ENCODE data around the gene PCSK2. TPM values are rescaled to one million over a fixed set of nuclear protein-coding genes. Genes with fewer than 3 reads are reported as not detected.

The PCSK2 gene
- total RNA-seq, 1 experiment from 2014 or later, result not detected

DNA sequence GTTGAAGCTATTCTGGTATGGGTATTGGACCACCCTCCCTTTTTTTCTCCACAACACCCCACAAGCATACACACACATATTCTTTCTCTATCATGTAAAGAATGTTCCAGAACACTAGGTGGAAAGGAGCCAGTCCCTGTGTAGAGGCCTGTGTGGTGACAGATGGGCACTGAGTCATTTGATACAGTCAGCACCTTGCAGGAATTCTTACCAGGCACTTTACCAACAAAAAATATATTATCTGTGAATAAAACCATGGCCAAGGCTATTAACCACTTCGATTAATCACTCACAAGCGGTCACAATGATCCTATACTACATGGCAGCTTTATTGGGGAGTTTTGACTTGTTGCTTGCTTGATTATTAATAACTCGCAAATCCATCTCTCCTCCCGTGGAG, 154.9 kb downstream of the PCSK2 start:
- H3K4me1 Mint-ChIP-seq (ENCODE audit: insufficient read depth, unreplicated experiment), result no peaks in the 10 kb centered on the region
- H3K4me3 Mint-ChIP-seq (ENCODE audit: unreplicated experiment), result no peak overlapping the region
- no peaks in the 10 kb centered on the region for H3K9me3 Mint-ChIP-seq (ENCODE audit: unreplicated experiment)
- no peak overlapping the region for H3K27ac Mint-ChIP-seq (ENCODE audit: low read depth, unreplicated experiment)
- no TSS peak for BruUV-seq (replicated peaks)
- POLR2A ChIA-PET, result interaction anchor here (0.7 to 1.0 kb wide), 2 partner anchors 11 to 39 kb away, joined by 3 read pairs; no protein-coding TSS in a partner anchor
- peaks cover 32% of the 10 kb centered on the region for H3K27me3 Mint-ChIP-seq (ENCODE audit: insufficient read depth, unreplicated experiment)
- CTCF ChIA-PET, result no interaction called here
- intact Hi-C loops (cut with micrococcal nuclease), result no loop called here
- H3K36me3 Mint-ChIP-seq (ENCODE audit: insufficient read depth, unreplicated experiment), result no peaks in the 10 kb centered on the region
- DNase-seq (ENCODE audit: unreplicated experiment), result no peak
- TF ChIP-seq, protein P1, sequence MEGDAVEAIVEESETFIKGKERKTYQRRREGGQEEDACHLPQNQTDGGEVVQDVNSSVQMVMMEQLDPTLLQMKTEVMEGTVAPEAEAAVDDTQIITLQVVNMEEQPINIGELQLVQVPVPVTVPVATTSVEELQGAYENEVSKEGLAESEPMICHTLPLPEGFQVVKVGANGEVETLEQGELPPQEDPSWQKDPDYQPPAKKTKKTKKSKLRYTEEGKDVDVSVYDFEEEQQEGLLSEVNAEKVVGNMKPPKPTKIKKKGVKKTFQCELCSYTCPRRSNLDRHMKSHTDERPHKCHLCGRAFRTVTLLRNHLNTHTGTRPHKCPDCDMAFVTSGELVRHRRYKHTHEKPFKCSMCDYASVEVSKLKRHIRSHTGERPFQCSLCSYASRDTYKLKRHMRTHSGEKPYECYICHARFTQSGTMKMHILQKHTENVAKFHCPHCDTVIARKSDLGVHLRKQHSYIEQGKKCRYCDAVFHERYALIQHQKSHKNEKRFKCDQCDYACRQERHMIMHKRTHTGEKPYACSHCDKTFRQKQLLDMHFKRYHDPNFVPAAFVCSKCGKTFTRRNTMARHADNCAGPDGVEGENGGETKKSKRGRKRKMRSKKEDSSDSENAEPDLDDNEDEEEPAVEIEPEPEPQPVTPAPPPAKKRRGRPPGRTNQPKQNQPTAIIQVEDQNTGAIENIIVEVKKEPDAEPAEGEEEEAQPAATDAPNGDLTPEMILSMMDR (IDR thresholded peaks at IDR 0.05; ENCODE audit: unreplicated experiment), result no peak

DNA sequence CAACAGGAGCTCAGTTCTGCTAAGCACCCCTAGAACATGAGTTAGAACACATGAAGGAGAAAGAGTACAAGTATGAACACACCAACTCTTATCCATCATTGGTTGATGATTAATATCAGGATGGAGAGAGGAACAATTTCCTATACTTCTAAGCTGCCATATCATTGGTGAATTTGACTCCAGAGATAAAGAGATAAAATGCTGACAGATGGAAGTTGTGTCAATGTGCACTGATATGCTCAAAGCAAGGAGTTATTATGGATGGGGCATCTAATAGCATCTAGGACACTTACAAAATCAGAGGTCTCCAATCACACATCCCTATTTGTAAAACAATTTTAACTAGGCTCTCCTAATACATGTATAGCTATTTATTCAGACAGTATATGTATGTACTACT, 159.0 kb downstream of the PCSK2 start:
- intact Hi-C loops (cut with micrococcal nuclease), result no loop called here
- ChIA-PET POLR2A (interaction anchor here (0.7 kb wide), 1 partner anchor 1275 kb away, joined by 3 read pairs; no protein-coding TSS in a partner anchor), CTCF (interaction anchor here (1.4 to 1.6 kb wide), 2 partner anchors 582 to 584 kb away, joined by 3 to 6 read pairs; no protein-coding TSS in a partner anchor)
- Mint-ChIP-seq H3K27ac (ENCODE audit: low read depth, unreplicated experiment) (no peak overlapping the region), H3K36me3 (ENCODE audit: insufficient read depth, unreplicated experiment) (no peaks in the 10 kb centered on the region), H3K4me3 (ENCODE audit: unreplicated experiment) (no peak overlapping the region), H3K27me3 (ENCODE audit: insufficient read depth, unreplicated experiment) (peaks cover 68% of the 10 kb centered on the region), H3K4me1 (ENCODE audit: insufficient read depth, unreplicated experiment) (no peaks in the 10 kb centered on the region), H3K9me3 (ENCODE audit: unreplicated experiment) (no peaks in the 10 kb centered on the region)
- no peak for DNase-seq (ENCODE audit: unreplicated experiment)
- no TSS peak for BruUV-seq (replicated peaks)
- TF ChIP-seq, protein P1 (IDR thresholded peaks at IDR 0.05; ENCODE audit: unreplicated experiment), result no peak

DNA sequence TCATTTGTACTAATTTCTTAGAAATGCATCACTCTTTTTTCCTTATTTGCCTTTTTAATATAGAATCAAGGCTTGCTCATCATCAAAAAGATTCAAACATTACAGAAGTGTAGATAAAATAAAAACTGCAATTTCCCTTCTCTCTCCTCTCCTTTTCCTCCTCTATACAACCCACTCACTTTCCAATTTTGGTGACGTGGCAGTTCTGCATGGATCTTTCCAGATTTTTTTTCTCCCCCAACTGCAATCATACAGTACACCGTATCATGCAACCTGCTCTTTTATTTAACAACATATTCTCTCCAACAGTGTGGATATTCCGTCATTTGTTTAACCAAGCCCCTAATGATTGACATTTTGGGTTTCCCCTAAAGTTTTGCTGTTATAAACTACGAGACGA, 163.8 kb downstream of the PCSK2 start:
- Mint-ChIP-seq H3K36me3 (ENCODE audit: insufficient read depth, unreplicated experiment) (no peaks in the 10 kb centered on the region), H3K4me1 (ENCODE audit: insufficient read depth, unreplicated experiment) (no peaks in the 10 kb centered on the region), H3K27ac (ENCODE audit: low read depth, unreplicated experiment) (no peak overlapping the region), H3K9me3 (ENCODE audit: unreplicated experiment) (no peaks in the 10 kb centered on the region), H3K27me3 (ENCODE audit: insufficient read depth, unreplicated experiment) (peaks cover 80% of the 10 kb centered on the region), H3K4me3 (ENCODE audit: unreplicated experiment) (no peak overlapping the region)
- intact Hi-C loops (cut with micrococcal nuclease), result no loop called here
- TF ChIP-seq, protein P1 (IDR thresholded peaks at IDR 0.05; ENCODE audit: unreplicated experiment), result no peak
- CTCF ChIA-PET, result no interaction called here
- no TSS peak for BruUV-seq (replicated peaks)
- no peak for DNase-seq (ENCODE audit: unreplicated experiment)
- POLR2A ChIA-PET, result no interaction called here

DNA sequence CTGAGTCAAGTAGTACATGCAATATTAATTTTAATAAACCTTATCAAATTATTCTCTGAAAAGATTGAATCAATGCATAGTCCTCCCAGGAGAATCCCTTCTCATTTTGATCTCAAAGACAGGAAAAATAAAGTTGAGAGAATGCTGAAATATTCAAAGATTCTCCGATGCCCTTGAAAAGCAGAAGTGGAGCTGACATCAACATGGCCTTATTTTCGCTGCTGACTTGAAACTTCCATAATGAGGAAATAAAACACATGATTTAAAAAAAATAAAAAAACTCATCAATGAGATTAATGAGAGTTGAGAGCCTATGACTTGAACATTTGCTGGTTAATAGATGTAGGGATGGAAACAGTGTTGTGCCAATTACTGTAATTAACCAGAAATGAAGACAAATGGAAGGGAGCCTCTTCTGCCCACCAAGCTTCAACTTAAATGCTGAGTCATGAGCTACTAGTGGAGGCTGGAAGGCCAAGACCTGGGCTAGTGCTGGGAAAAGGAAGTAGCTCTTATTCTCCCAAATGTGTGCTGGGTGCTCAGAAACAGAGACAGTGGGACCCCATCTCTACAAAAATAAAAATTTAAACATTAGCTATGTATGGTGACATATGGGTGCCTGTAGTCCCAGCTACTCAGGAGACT, 164.4 kb downstream of the PCSK2 start:
- TF ChIP-seq, protein P1 (IDR thresholded peaks at IDR 0.05; ENCODE audit: unreplicated experiment), result no peak
- ChIA-PET POLR2A (no interaction called here), CTCF (interaction anchor here (1.5 kb wide), 1 partner anchor 40 kb away, joined by 4 read pairs; no protein-coding TSS in a partner anchor)
- Mint-ChIP-seq H3K4me1 (ENCODE audit: insufficient read depth, unreplicated experiment) (no peaks in the 10 kb centered on the region), H3K27me3 (ENCODE audit: insufficient read depth, unreplicated experiment) (peaks cover 80% of the 10 kb centered on the region), H3K27ac (ENCODE audit: low read depth, unreplicated experiment) (no peak overlapping the region), H3K36me3 (ENCODE audit: insufficient read depth, unreplicated experiment) (no peaks in the 10 kb centered on the region), H3K4me3 (ENCODE audit: unreplicated experiment) (no peak overlapping the region), H3K9me3 (ENCODE audit: unreplicated experiment) (no peaks in the 10 kb centered on the region)
- intact Hi-C loops (cut with micrococcal nuclease), result no loop called here
- no TSS peak for BruUV-seq (replicated peaks)
- no peak for DNase-seq (ENCODE audit: unreplicated experiment)

Measured in MCF 10A (cell line).